Hypothalamus (tissue), 51 donors: ENCODE results near the gene OR10AD1.
A peak's percentile ranks its signal among the peaks of the same experiment; 100 is the strongest.

ENCODE experiments used
- DNase-seq, 51 donors: peaks; one replicate each; lab custom pipeline; 2025; lab: John Stamatoyannopoulos, UW

OR10AD1 gene

GRCh38 chr12:48192861-48193260, 10.2 kb downstream of the OR10AD1 start:
- no peak for DNase-seq

GRCh38 chr12:48191096-48191495, 12.0 kb downstream of the OR10AD1 start:
- DNase-seq, result no peak

GRCh38 chr12:48189331-48190125, 13.6 kb downstream of the OR10AD1 start:
- peak in 35 of 51 donors; percentile 7 to 81 (median 45) for DNase-seq

- DNase-seq, result no peak
These were observed 15.0 kb downstream of the OR10AD1 start for GRCh38 chr12:48187916-48188695.

- peak in 17 of 51 donors; percentile 5 to 45 (median 26) for DNase-seq
These were observed 17.7 kb downstream of the OR10AD1 start for GRCh38 chr12:48185181-48185919.

- peak in 5 of 51 donors; percentile 6 to 58 (median 16) for DNase-seq
These were observed 18.6 kb downstream of the OR10AD1 start for GRCh38 chr12:48184549-48184922.

- peak in 5 of 51 donors; percentile 31 to 58 (median 40) for DNase-seq
These were observed 19.1 kb downstream of the OR10AD1 start for GRCh38 chr12:48183876-48184548.

GRCh38 chr12:48183091-48183875, 19.8 kb downstream of the OR10AD1 start, which contains the start of gene CCDC184:
Gene CCDC184 (plus strand): TSS chr12:48183644. CDS start chr12:48184123, 479 bp downstream.
- DNase-seq, result peak in 48 of 51 donors; percentile 21 to 88 (median 66)

- DNase-seq, result no peak
These were observed 20.5 kb downstream of the OR10AD1 start for GRCh38 chr12:48182631-48183030.

GRCh38 chr12:48180857-48181495, 22.1 kb downstream of the OR10AD1 start:
- DNase-seq, result no peak

GRCh38 chr12:48180424-48180823, 22.7 kb downstream of the OR10AD1 start:
- no peak for DNase-seq

- peak in 1 of 51 donors; percentile 3 for DNase-seq
These were observed 23.6 kb downstream of the OR10AD1 start for GRCh38 chr12:48179466-48179865.

GRCh38 chr12:48177982-48178381, 25.1 kb downstream of the OR10AD1 start:
- DNase-seq, result no peak

- DNase-seq, result no peak
These were observed 26.7 kb downstream of the OR10AD1 start for GRCh38 chr12:48176417-48176751.

- DNase-seq, result no peak
These were observed 27.3 kb downstream of the OR10AD1 start for GRCh38 chr12:48175613-48176416.

- DNase-seq, result no peak
These were observed 34.1 kb downstream of the OR10AD1 start for GRCh38 chr12:48169011-48169410.

- DNase-seq, result peak in 4 of 51 donors; percentile 11 to 61 (median 18)
These were observed 37.8 kb downstream of the OR10AD1 start for GRCh38 chr12:48165089-48165981.
